ENCODE measurements around the gene OR2Y1. TPM values are rescaled to one million over a fixed set of nuclear protein-coding genes. Genes with fewer than 3 reads are reported as not detected.
A peak's percentile ranks its signal among the peaks of the same experiment; 100 is the strongest.

OR2Y1 gene
- total RNA-seq, 1 donor from 2014 or later, result not detected

DNA sequence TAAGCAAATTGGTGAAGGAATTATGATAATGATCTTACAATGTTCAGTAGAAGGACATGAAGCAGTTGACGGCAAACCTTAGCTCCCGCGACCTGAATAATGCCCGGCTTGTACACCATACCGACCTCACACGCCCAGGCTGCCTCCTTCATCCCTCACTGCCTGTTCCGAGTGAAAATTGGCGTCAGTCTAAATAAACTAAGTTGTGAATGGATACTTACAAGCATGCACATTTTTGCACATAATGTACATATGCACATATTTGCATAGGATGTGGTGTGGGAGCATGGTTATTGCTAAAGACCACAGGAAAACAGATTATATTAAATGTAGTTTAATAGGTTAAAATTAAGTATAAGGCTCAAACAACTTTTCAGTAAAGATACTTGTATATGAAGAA, 14.9 kb downstream of the OR2Y1 start:
- ATAC-seq (no peak), DNase-seq (no peak)
- no peak overlapping the region for H3K4me3 ChIP-seq
- intact Hi-C loops (cut with DNase I), result no loop called here
- no peak overlapping the region for H3K27ac ChIP-seq
- no peaks in the 10 kb centered on the region for H3K4me1 ChIP-seq
- no peaks in the 10 kb centered on the region for H3K9me3 ChIP-seq
- TF ChIP-seq, protein P1, sequence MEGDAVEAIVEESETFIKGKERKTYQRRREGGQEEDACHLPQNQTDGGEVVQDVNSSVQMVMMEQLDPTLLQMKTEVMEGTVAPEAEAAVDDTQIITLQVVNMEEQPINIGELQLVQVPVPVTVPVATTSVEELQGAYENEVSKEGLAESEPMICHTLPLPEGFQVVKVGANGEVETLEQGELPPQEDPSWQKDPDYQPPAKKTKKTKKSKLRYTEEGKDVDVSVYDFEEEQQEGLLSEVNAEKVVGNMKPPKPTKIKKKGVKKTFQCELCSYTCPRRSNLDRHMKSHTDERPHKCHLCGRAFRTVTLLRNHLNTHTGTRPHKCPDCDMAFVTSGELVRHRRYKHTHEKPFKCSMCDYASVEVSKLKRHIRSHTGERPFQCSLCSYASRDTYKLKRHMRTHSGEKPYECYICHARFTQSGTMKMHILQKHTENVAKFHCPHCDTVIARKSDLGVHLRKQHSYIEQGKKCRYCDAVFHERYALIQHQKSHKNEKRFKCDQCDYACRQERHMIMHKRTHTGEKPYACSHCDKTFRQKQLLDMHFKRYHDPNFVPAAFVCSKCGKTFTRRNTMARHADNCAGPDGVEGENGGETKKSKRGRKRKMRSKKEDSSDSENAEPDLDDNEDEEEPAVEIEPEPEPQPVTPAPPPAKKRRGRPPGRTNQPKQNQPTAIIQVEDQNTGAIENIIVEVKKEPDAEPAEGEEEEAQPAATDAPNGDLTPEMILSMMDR (IDR thresholded peaks at IDR 0.05), result no peak
- no peaks in the 10 kb centered on the region for H3K36me3 ChIP-seq
- H3K27me3 ChIP-seq, result peaks cover 6% of the 10 kb centered on the region

DNA sequence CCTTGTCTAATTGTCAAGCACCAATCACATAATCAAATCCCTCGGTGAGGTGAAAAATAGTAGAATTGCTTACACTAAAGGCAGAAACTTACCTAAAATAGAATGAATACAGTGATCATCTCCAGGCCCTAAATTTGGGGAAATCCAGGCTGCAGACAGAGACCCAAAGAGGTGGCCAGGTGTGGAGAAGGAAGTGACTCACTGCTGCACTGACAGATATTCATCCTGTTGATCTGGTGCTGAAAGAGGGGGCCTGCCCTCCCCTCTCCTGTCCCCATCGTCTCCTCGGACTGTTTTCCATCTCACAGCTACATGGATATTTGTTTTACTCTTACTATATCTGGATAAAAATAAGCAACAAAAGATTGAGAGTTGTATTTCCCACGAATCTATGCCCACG, 15.9 kb downstream of the OR2Y1 start:
- no peak overlapping the region for H3K27ac ChIP-seq
- H3K4me1 ChIP-seq, result no peaks in the 10 kb centered on the region
- peaks cover 6% of the 10 kb centered on the region for H3K27me3 ChIP-seq
- intact Hi-C loops (cut with DNase I), result no loop called here
- no peak for ATAC-seq
- H3K9me3 ChIP-seq, result no peaks in the 10 kb centered on the region
- TF ChIP-seq, protein P1 (IDR thresholded peaks at IDR 0.05), result no peak
- no peak for DNase-seq
- H3K36me3 ChIP-seq, result no peaks in the 10 kb centered on the region
- H3K4me3 ChIP-seq, result no peak overlapping the region

DNA sequence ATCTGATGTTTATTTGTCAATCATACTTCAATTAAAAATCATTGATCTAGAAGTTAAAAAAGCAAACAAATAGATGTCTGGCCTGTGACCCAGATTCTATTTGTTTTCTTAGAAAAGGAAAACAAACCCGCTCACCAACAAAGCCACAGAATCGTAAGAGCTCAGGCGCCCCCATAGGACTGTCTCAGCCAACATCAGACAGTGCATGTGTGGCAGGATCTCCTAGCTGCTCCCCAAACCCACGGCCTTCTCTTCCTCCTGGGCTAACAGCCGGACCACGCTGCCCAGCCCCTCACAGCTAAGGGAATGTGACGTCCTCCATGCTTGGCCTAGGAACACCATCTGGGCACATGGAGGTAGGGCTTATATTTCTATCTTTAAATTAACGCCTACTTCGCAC, 19.4 kb downstream of the OR2Y1 start:
- H3K9me3 ChIP-seq, result no peaks in the 10 kb centered on the region
- TF ChIP-seq, protein P1 (IDR thresholded peaks at IDR 0.05), result no peak
- H3K27me3 ChIP-seq, result peaks cover 8% of the 10 kb centered on the region
- no peaks in the 10 kb centered on the region for H3K36me3 ChIP-seq
- H3K4me1 ChIP-seq, result no peaks in the 10 kb centered on the region
- DNase-seq, result no peak
- no peak overlapping the region for H3K27ac ChIP-seq
- no peak for ATAC-seq
- intact Hi-C loops (cut with DNase I), result no loop called here
- no peak overlapping the region for H3K4me3 ChIP-seq

DNA sequence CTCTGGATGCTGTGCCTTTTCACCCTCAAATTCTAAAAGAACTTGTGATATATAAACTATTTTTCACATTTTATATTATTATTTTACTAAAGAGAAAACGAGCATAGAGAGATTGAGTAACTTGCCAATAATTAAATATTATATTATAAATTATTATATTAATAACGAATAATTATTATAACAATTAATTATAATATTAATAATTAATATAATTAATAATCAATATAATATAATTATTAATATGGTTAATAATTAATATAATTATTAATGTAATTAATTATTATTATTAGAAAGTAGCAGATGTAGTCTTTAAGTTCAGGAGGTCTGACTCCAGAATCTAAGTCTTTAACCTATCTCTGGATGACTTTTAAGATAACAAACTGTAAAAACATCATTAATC, 20.1 kb downstream of the OR2Y1 start:
- H3K27me3 ChIP-seq, result peaks cover 13% of the 10 kb centered on the region
- ATAC-seq (no peak), DNase-seq (no peak)
- H3K27ac ChIP-seq, result no peak overlapping the region
- H3K9me3 ChIP-seq, result no peaks in the 10 kb centered on the region
- H3K4me1 ChIP-seq, result no peaks in the 10 kb centered on the region
- TF ChIP-seq, protein P1 (IDR thresholded peaks at IDR 0.05), result no peak
- H3K36me3 ChIP-seq, result no peaks in the 10 kb centered on the region
- H3K4me3 ChIP-seq, result no peak overlapping the region
- intact Hi-C loops (cut with DNase I), result no loop called here

DNA sequence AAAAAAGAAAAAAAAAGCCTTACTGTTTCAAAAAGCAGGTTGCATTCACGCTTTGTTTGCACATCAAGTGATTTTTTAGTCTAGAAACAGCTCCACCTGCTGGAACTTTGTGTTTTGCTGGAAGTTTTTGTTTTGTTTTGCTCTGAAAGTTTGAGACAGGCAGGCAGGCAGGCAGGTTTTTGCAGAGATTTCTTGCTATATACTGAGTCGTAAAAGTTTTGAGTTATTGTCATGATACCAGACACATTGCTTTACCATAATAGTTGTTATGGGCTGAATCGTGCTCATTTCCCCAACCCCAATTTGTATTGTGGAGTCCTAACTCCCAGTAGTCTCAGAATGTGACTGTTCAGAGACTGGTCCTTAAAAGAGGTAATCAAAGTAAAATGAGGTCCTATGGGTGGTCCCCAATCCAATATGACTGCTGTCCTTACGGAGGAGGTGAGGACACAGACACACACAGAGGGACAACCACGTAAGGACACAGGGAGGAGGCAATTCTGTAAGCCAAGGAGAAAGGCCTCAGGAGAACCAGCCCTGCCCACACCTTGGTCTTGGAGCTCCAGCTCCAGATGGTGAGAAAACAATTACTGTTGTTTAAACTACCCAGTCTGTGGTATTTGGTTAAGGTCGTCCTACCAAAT, 20.9 kb downstream of the OR2Y1 start:
- H3K4me1 ChIP-seq, result no peaks in the 10 kb centered on the region
- H3K9me3 ChIP-seq, result no peaks in the 10 kb centered on the region
- H3K36me3 ChIP-seq, result no peaks in the 10 kb centered on the region
- H3K4me3 ChIP-seq, result no peak overlapping the region
- ATAC-seq (no peak), DNase-seq (no peak)
- TF ChIP-seq, protein P1 (IDR thresholded peaks at IDR 0.05), result peak; percentile 62
- H3K27me3 ChIP-seq, result peaks cover 20% of the 10 kb centered on the region
- intact Hi-C loops (cut with DNase I), result no loop called here
- H3K27ac ChIP-seq, result no peak overlapping the region

DNA sequence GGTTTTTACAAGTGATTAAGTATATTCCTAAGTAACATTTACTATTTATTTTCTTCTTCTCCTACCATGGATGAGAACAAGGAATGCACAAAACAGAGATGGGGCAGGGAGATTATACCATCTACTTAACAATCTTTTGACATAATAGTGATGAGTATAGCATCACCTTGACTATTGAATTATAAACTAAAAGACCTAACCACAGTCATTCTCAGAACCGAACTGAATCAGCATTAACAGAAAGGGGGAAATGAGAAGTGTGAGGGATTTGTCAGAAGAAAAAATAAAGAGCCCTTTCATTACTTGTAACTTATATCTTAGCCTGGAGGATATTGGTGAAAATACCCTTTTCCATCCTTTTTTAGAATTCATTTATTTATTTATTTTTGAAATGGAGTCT, 21.9 kb downstream of the OR2Y1 start:
- Histone ChIP-seq H3K4me3 (no peak overlapping the region), H3K27me3 (peaks cover 26% of the 10 kb centered on the region), H3K4me1 (no peaks in the 10 kb centered on the region), H3K9me3 (no peaks in the 10 kb centered on the region), H3K36me3 (no peaks in the 10 kb centered on the region), H3K27ac (no peak overlapping the region)
- intact Hi-C loops (cut with DNase I), result no loop called here
- ATAC-seq (no peak), DNase-seq (no peak)
- TF ChIP-seq, protein P1 (IDR thresholded peaks at IDR 0.05), result no peak
